ENCODE measurements around the gene WDR37.

WDR37 gene

DNA sequence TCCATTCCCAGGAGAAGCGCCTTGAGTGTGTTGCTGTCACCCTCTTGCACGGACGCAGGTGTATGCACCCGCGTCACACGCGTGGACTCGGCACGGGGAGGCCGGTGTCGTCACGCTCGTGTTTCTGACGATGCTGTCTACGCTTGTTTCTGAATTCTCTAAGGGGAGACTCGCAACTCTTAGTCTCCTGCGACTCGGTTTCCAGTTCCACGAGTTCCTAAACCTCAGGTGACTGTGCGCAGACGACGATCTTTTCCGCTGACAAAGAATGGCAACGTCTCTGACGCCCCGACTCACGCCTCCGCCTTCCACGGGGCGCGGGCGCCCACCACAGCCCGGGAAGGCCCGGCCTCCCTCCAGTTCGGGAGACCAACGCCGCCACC is 7.8 kb upstream of the WDR37 start:
- DNase-seq (ENCODE audit: low read depth), result no peak
- H3K4me3 ChIP-seq (ENCODE audit: low read length), result peak overlapping the region; percentile 95
- TF ChIP-seq, protein P1, sequence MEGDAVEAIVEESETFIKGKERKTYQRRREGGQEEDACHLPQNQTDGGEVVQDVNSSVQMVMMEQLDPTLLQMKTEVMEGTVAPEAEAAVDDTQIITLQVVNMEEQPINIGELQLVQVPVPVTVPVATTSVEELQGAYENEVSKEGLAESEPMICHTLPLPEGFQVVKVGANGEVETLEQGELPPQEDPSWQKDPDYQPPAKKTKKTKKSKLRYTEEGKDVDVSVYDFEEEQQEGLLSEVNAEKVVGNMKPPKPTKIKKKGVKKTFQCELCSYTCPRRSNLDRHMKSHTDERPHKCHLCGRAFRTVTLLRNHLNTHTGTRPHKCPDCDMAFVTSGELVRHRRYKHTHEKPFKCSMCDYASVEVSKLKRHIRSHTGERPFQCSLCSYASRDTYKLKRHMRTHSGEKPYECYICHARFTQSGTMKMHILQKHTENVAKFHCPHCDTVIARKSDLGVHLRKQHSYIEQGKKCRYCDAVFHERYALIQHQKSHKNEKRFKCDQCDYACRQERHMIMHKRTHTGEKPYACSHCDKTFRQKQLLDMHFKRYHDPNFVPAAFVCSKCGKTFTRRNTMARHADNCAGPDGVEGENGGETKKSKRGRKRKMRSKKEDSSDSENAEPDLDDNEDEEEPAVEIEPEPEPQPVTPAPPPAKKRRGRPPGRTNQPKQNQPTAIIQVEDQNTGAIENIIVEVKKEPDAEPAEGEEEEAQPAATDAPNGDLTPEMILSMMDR (IDR thresholded peaks at IDR 0.05; ENCODE audit: insufficient read depth, low read depth, low read length, missing control alignments), result no peak

DNA sequence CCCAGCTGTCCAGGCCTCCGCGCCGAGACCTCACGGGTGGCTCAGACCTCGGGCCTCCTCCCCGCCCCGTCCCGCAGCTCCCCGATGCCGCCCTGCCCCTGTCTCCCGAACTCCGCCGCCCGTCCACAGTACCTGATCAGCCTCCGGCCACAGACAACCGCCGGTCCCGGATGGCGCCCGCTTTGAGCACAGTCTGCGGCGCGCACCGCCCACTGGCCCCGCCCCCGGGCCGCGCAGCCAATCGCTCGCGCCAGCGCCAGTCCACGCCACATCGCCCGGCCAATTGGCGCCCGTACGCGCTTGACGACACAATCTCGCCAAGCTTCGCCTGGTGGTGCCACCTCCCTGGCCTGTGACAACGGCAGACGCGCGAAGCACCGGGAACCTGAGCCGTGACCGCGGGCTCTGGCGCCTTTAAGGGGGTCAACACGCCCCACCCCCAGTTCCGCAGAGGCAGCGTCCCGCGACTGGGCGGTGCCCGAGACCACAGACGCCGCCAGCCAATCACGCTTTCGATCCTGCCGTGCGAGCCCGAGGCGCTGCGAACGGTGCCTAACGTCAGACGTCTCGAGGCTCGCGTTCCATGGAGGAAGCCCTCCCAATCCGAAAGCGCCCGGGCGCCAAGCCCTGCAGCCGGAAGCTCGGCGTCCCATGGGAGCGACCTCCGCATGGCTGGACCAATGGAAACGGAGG is 7.3 kb upstream of the WDR37 start, which contains the start of gene IDI1:
IDI1 (minus strand) TSS at position 388 of the 693 bp plus-strand sequence; CDS start at position 272, 116 bp downstream.
- H3K4me3 ChIP-seq (ENCODE audit: low read length), result peak within 1 kb of the TSS; percentile 95
- TF ChIP-seq, protein P1 (IDR thresholded peaks at IDR 0.05; ENCODE audit: insufficient read depth, low read depth, low read length, missing control alignments), result no peak

DNA sequence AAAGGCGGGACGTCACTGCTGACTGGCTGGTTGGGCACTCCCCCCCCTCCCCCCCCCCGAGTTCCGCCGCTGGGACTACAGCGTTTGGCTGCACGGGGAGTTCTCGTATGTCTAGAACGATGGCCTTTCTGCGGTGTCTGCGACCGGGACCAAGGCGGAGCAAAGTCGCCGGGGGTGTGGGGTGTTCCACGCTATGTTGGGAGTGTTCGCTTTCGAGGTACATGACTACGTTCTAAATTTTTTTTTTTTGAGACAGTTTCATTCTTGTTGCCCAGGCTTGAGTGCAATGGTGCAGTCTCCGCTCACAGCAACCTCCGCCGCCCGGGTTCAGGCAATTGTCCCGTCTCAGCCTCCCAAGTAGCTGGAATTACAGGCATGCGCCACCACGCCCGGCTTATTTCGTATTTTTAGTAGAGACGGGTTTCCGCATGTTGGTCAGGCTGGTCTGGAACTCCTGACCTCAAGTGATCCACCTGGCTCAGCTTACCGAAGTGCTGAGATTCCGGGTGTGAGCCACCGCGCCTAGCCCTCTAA is 6.7 kb upstream of the WDR37 start:
- TF ChIP-seq, protein P1 (IDR thresholded peaks at IDR 0.05; ENCODE audit: insufficient read depth, low read depth, low read length, missing control alignments), result no peak
- DNase-seq (ENCODE audit: low read depth), result no peak
- peak overlapping the region; percentile 95 for H3K4me3 ChIP-seq (ENCODE audit: low read length)

More for the DNA sequence above, 7.3 kb upstream of the WDR37 start, which contains the start of gene IDI1:
- DNase-seq (ENCODE audit: low read depth), result peak; percentile 99

DNA sequence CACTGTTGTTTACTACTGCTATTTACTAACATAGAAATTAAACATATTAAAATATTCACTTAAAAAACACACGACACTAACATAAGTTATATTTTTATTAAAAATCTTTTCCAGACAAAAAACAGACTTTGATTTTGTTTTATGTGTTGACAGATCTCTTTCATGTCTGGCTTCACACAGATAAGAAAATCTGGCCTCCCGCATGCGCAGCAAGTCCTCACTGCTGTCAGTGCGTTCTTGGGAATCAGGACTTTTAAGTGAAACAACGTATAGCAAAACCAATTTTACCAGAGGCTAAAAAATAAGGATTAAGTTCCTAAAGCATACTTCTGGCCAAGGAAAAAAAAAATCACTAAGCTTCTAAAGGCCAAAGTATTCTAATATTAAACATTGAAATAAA is 6.0 kb upstream of the WDR37 start:
- peak overlapping the region; percentile 95 for H3K4me3 ChIP-seq (ENCODE audit: low read length)
- peak; percentile 52 for DNase-seq (ENCODE audit: low read depth)
- TF ChIP-seq, protein P1 (IDR thresholded peaks at IDR 0.05; ENCODE audit: insufficient read depth, low read depth, low read length, missing control alignments), result no peak

DNA sequence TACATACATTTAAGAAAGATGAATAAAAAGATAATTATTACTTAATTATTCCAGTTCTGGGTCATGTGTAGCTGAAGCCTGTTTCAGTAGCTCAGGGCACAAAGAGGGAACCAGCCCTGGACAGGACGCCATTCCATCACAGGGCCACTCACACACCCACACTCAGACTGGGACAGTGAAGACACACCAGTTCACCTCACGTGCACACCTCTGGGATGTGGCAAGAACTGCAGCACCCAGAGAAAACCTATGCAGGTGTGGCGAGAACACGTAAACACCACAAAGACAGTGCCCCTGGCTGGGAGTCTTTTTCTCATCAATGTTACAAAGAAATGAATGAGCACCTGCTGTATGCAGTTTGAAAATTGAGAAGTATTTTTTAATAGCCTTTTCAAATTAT is 5.6 kb upstream of the WDR37 start:
- DNase-seq (ENCODE audit: low read depth), result peak; percentile 82
- TF ChIP-seq, protein P1 (IDR thresholded peaks at IDR 0.05; ENCODE audit: insufficient read depth, low read depth, low read length, missing control alignments), result peak; percentile 28
- peak overlapping the region; percentile 95 for H3K4me3 ChIP-seq (ENCODE audit: low read length)

DNA sequence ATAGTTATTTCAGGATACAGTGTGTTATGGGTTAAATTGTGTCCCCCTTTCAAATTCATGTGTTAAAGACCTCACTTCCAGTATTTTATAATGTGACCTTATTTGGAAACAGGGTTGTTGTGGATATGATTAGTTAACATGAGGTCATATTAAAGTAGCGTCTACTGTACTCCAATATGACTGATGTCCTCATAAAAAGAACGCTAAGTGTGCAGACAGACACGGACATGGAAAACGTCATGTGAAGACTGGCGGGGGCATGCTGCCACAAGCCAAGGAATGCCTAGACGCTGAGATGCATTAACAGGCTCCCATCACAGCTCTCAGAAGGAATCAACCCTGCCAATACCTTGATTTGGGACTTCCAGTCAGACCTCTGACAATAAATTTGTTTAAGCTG is 1.5 kb upstream of the WDR37 start:
- TF ChIP-seq, protein P1 (IDR thresholded peaks at IDR 0.05; ENCODE audit: insufficient read depth, low read depth, low read length, missing control alignments), result no peak
- H3K4me3 ChIP-seq (ENCODE audit: low read length), result peak overlapping the region; percentile 17
- peak; percentile 96 for DNase-seq (ENCODE audit: low read depth)
